Activated CD8-positive, alpha-beta T cell treated with anti-CD3 and anti-CD28 coated beads, Interleukin-2, amount 10 ng/mL, durations not matched to agents 7 days and 5 days (primary cell): ENCODE results near the gene PHYH. TPM values are rescaled to one million over a fixed set of nuclear protein-coding genes. Genes with fewer than 3 reads are reported as not detected.
"Not testable (repeated sequence)": the region's sequence is repeated elsewhere in the genome, so short reads cannot be mapped to it uniquely, and the experiment has no call there.

Experiments
- ATAC-seq: fragments of 150-1000 bp; cut with Tn5 transposase; one replicate; pipeline ENCODE4 v1.10.0; 2021; ENCODE audit warnings: moderate library complexity
- CTCF ChIA-PET: fragments of 350-600 bp; sonication (Branson Sonifier 250); formaldehyde crosslinking; loops from one replicate; lab custom pipeline; 2021; ENCODE audit warnings: antibody characterized with exemption; lab: Charles Lee
- POLR2A ChIA-PET: fragments of 350-600 bp; sonication (Branson Sonifier 250); formaldehyde crosslinking; loops from one replicate; lab custom pipeline; 2021; ENCODE audit warnings: antibody characterized with exemption; lab: Charles Lee
- DNase-seq: peaks from one replicate; pipeline ENCODE4 v3.0.0-alpha.2; 2020
- H3K27ac Mint-ChIP-seq: one replicate; pipeline ENCODE4 v1.8.0; 2021; ENCODE audit warnings: mild to moderate bottlenecking, mixed read lengths
- H3K27me3 Mint-ChIP-seq: one replicate; pipeline ENCODE4 v1.8.0; 2021; ENCODE audit warnings: low read depth, mixed read lengths
- H3K36me3 Mint-ChIP-seq: one replicate; pipeline ENCODE4 v1.8.0; 2021; ENCODE audit warnings: low read depth, mixed read lengths
- H3K4me1 Mint-ChIP-seq: one replicate; pipeline ENCODE4 v1.8.0; 2021; ENCODE audit warnings: low read depth, mixed read lengths
- H3K4me3 Mint-ChIP-seq: one replicate; pipeline ENCODE4 v1.8.0; 2021; ENCODE audit warnings: mild to moderate bottlenecking, mixed read lengths
- H3K9me3 Mint-ChIP-seq: one replicate; pipeline ENCODE4 v1.8.0; 2022; ENCODE audit warnings: mixed read lengths; ENCODE audit not compliant: insufficient read depth
- total RNA-seq, 2 experiments: library from RNA; stranded (reverse); gene quantifications; one replicate each; pipeline ENCODE4 v1.2.3, GENCODE V29; 2021

Gene PHYH
- total RNA-seq, 2 experiments from 2014 or later = 11.5 to 12.7 TPM

DNA sequence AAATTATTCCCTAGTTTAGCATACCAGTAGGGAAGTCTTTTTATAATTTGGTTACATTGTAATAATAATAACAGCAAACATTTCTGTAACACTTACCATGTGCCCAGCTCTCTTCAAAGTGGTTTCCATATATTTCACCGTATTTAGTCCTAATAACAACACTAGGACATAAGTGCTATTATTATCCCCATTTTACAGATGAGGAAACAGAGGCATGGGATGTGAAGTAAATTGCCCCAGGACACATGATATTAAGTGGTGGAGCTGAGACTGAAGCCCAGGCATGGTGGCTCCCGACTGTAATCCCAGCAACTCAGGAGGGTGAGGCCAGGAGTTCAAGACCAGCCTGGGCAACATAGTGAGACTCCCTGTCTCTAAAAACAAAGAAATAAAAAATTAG is 5.1 kb downstream of the PHYH start:
- ATAC-seq (no peak), DNase-seq (no peak)
- no peaks in the 10 kb centered on the region for H3K27me3 Mint-ChIP-seq
- ChIA-PET POLR2A (no interaction called here), CTCF (interaction anchor here (0.7 to 1.0 kb wide), 3 partner anchors 22 to 280 kb away, joined by 3 read pairs; no protein-coding TSS in a partner anchor)
- no peak overlapping the region for H3K4me3 Mint-ChIP-seq
- peaks cover 4% of the 10 kb centered on the region for H3K4me1 Mint-ChIP-seq
- no peaks in the 10 kb centered on the region for H3K9me3 Mint-ChIP-seq
- H3K36me3 Mint-ChIP-seq = peaks cover 6% of the 10 kb centered on the region
- no peak overlapping the region for H3K27ac Mint-ChIP-seq

- no peak overlapping the region for H3K4me3 Mint-ChIP-seq
- ATAC-seq (no peak), DNase-seq (no peak)
- ChIA-PET CTCF (interaction anchor here (1.1 to 6.0 kb wide), 2 partner anchors 11 to 54 kb away, joined by 3 to 26 read pairs; no protein-coding TSS in a partner anchor), POLR2A (no interaction called here)
- peaks cover 6% of the 10 kb centered on the region for H3K36me3 Mint-ChIP-seq
- H3K27me3 Mint-ChIP-seq = no peaks in the 10 kb centered on the region
- H3K4me1 Mint-ChIP-seq = peaks cover 6% of the 10 kb centered on the region
- no peak overlapping the region for H3K27ac Mint-ChIP-seq
- no peaks in the 10 kb centered on the region for H3K9me3 Mint-ChIP-seq
Observed at GRCh38 chr10:13291821-13292773, 7.8 kb downstream of the PHYH start.

GRCh38 chr10:13291061-13291460 is 8.8 kb downstream of the PHYH start:
- H3K27me3 Mint-ChIP-seq = no peaks in the 10 kb centered on the region
- no peak overlapping the region for H3K4me3 Mint-ChIP-seq
- H3K27ac Mint-ChIP-seq = no peak overlapping the region
- ATAC-seq = no peak
- CTCF ChIA-PET = interaction anchor here (1.1 to 6.0 kb wide), 3 partner anchors 9 to 53 kb away, joined by 3 to 26 read pairs (median 4); partner anchors contain the start of gene PHYH
- peaks cover 6% of the 10 kb centered on the region for H3K36me3 Mint-ChIP-seq
- POLR2A ChIA-PET = no interaction called here
- peaks cover 6% of the 10 kb centered on the region for H3K4me1 Mint-ChIP-seq
- DNase-seq = no peak
- no peaks in the 10 kb centered on the region for H3K9me3 Mint-ChIP-seq

- DNase-seq (no peak), ATAC-seq (no peak)
- Mint-ChIP-seq H3K27ac (no peak overlapping the region), H3K27me3 (no peaks in the 10 kb centered on the region), H3K36me3 (peaks cover 3% of the 10 kb centered on the region), H3K4me1 (peaks cover 6% of the 10 kb centered on the region), H3K9me3 (no peaks in the 10 kb centered on the region), H3K4me3 (no peak overlapping the region)
- POLR2A ChIA-PET = no interaction called here
- CTCF ChIA-PET = no interaction called here
Observed at GRCh38 chr10:13284050-13284449, 15.8 kb downstream of the PHYH start.

DNA sequence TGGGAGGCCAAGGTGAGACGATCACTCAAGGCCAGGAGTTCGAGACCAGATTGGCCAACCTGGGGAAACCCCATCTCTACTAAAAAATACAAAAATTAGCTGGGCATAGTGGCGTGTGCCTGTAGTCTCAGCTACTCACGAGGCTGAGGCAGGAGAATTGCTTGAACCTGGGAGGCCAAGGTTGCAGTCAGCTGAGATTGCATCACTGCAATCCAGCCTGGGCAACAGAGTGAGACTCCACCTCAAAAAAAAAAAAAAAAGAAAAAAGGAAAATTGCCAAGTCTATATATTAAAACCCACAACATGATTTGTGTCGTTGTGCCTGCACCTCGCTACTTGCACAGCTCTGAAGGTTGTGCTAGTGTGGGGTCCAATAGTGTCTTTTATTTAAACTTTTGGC is 17.5 kb downstream of the PHYH start:
- CTCF ChIA-PET, H3K4me3 Mint-ChIP-seq, POLR2A ChIA-PET, H3K27ac Mint-ChIP-seq, H3K9me3 Mint-ChIP-seq, H3K27me3 Mint-ChIP-seq, H3K36me3 Mint-ChIP-seq, ATAC-seq, DNase-seq, H3K4me1 Mint-ChIP-seq: not testable (repeated sequence)

- Mint-ChIP-seq H3K27ac (no peak overlapping the region), H3K9me3 (no peaks in the 10 kb centered on the region), H3K27me3 (no peaks in the 10 kb centered on the region), H3K36me3 (peaks cover 3% of the 10 kb centered on the region), H3K4me3 (no peak overlapping the region), H3K4me1 (peaks cover 2% of the 10 kb centered on the region)
- DNase-seq = no peak
- CTCF ChIA-PET = interaction anchor here (0.8 to 1.8 kb wide), 2 partner anchors 25 to 75 kb away, joined by 3 to 5 read pairs; no protein-coding TSS in a partner anchor
- no peak for ATAC-seq
- POLR2A ChIA-PET = no interaction called here
Observed at GRCh38 chr10:13276749-13277365, 23.0 kb downstream of the PHYH start.

DNA sequence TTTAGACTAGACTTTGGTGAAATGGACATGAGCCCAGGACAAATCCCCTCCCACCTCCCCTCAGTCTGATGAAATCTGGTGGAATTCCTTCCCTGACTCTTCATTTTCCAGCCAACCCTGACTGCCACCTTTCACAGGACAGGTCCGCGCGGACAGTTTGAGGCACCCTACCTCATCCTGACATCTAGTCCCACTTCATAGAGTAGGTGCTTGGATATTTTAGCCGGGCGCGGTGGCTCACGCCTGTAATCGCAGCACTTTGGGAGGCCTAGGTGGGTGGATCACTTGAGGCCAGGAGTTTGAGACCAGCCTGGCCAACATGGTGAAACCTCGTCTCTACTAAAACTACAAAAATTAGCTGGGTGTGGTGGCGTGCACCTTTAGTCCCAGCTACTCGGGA is 23.7 kb downstream of the PHYH start:
- H3K27me3 Mint-ChIP-seq, POLR2A ChIA-PET, H3K36me3 Mint-ChIP-seq, H3K9me3 Mint-ChIP-seq, H3K27ac Mint-ChIP-seq, CTCF ChIA-PET, DNase-seq, ATAC-seq, H3K4me3 Mint-ChIP-seq, H3K4me1 Mint-ChIP-seq: not testable (repeated sequence)

GRCh38 chr10:13272164-13272571 is 27.7 kb downstream of the PHYH start:
- Mint-ChIP-seq H3K27ac (no peak overlapping the region), H3K4me1 (peaks cover 10% of the 10 kb centered on the region), H3K36me3 (no peaks in the 10 kb centered on the region), H3K9me3 (no peaks in the 10 kb centered on the region), H3K4me3 (no peak overlapping the region), H3K27me3 (peaks cover 1% of the 10 kb centered on the region)
- ATAC-seq (no peak), DNase-seq (no peak)
- POLR2A ChIA-PET = no interaction called here
- CTCF ChIA-PET = interaction anchor here (1.0 to 1.8 kb wide), 2 partner anchors 23 to 30 kb away, joined by 3 to 17 read pairs; no protein-coding TSS in a partner anchor

GRCh38 chr10:13271552-13272163 is 28.2 kb downstream of the PHYH start:
- no peaks in the 10 kb centered on the region for H3K36me3 Mint-ChIP-seq
- no peak overlapping the region for H3K4me3 Mint-ChIP-seq
- CTCF ChIA-PET = interaction anchor here (1.8 kb wide), 1 partner anchor 31 kb away, joined by 17 read pairs; no protein-coding TSS in a partner anchor
- H3K4me1 Mint-ChIP-seq = peaks cover 10% of the 10 kb centered on the region
- POLR2A ChIA-PET = no interaction called here
- DNase-seq (peak; percentile 62), ATAC-seq (peak; percentile 76)
- peaks cover 2% of the 10 kb centered on the region for H3K27me3 Mint-ChIP-seq
- no peak overlapping the region for H3K27ac Mint-ChIP-seq
- no peaks in the 10 kb centered on the region for H3K9me3 Mint-ChIP-seq

DNA sequence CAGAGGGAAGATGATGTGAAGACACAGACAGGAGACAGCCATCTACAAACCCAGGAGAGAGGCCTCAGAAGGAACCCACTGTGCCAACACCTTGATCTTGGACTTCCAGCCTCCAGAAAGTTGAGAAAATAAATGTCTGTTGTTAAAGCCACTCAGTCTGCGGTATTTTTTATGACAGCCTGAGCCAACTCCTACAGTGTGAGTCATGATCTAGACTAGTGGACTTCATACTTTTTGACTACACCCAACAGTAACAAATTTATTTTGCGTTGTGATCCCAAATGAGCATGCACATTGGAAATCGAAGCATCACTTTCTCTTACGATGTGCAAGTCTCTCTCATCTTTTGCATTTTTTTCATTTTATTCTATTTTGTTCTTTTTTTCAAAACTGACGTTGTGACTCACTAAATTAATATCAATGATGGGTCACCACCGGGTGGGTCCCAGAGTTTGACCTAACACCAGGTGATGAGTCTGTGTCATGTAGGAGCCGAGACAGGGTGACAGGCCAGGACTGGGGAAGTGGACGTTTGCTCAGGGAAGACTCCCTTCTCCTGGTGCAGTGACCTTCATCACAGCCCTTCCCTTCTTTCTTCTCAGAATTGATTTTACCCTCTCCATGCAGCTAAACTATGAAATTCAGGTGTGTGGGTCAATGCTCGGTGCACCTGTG is 28.9 kb downstream of the PHYH start:
- CTCF ChIA-PET = no interaction called here
- H3K27me3 Mint-ChIP-seq = peaks cover 3% of the 10 kb centered on the region
- no peak overlapping the region for H3K27ac Mint-ChIP-seq
- DNase-seq = no peak
- POLR2A ChIA-PET = no interaction called here
- no peaks in the 10 kb centered on the region for H3K9me3 Mint-ChIP-seq
- no peak overlapping the region for H3K4me3 Mint-ChIP-seq
- no peak for ATAC-seq
- H3K36me3 Mint-ChIP-seq = no peaks in the 10 kb centered on the region
- peaks cover 10% of the 10 kb centered on the region for H3K4me1 Mint-ChIP-seq

DNA sequence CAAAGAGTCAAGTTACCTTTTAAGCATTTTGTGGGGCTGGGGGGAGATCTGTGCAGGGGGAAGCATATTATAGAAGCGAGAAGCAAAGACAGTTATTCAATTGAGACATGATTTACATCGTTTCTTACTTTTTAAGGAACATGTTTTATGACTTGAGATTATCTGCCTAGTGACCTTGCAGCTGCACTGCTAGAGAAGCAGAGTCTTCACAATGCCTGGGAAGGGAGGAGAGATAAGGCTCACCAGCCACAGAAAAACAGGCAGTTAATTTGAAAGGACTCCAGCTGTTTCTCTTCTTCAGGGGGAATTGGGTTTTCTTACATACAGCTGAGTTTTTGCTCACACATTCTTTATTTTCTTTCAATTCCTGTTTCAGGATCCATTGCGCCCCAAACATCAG is 31.0 kb downstream of the PHYH start:
- H3K9me3 Mint-ChIP-seq = no peaks in the 10 kb centered on the region
- no peaks in the 10 kb centered on the region for H3K36me3 Mint-ChIP-seq
- peaks cover 5% of the 10 kb centered on the region for H3K27me3 Mint-ChIP-seq
- H3K4me1 Mint-ChIP-seq = peaks cover 10% of the 10 kb centered on the region
- ChIA-PET CTCF (interaction anchor here (1.2 to 1.7 kb wide), 3 partner anchors 25 to 83 kb away, joined by 3 to 4 read pairs (median 3); no protein-coding TSS in a partner anchor), POLR2A (no interaction called here)
- no peak for ATAC-seq
- DNase-seq = no peak
- H3K4me3 Mint-ChIP-seq = no peak overlapping the region
- no peak overlapping the region for H3K27ac Mint-ChIP-seq
